ENCODE data around the gene TANGO2.

DNA sequence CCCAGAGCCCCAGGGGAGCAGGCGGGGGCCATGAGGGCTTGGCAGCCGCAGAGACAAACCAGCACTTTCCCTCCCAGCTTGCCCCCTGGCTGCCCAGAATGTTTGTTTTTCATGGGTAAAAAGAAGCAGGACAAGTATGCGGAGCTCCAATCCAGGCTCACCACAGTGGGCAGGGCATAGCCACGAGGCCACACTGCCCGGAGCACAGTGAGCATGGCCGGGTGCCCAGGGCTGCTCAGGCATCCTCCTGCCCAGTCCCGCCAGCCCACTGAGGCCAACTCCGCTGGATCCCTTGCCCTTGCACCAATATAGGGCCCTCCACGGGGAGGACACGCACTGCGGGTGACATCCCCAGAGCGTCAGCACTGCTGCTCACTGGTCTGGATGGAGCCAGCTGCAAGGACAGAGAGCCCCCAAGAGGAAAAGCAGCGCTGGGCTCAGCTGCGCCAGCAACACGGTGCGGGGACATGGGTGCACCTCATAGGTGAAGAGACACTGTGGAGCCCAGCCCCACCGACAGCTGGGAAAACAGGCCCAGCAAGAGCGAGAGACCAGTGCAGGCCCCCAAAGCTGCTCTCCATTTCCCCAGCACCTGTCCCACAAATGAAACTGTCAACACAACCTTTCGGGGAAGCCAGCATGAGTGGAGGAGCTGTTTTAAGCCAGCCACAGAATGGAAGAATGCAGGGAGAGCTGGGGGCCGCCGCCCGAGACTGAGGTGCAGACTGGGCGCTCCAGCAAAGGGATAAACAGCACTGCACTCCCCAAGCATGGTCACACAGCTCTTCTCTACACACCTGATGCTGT lies 29.1 kb upstream of the TANGO2 start:
- TF ChIP-seq, protein P1, sequence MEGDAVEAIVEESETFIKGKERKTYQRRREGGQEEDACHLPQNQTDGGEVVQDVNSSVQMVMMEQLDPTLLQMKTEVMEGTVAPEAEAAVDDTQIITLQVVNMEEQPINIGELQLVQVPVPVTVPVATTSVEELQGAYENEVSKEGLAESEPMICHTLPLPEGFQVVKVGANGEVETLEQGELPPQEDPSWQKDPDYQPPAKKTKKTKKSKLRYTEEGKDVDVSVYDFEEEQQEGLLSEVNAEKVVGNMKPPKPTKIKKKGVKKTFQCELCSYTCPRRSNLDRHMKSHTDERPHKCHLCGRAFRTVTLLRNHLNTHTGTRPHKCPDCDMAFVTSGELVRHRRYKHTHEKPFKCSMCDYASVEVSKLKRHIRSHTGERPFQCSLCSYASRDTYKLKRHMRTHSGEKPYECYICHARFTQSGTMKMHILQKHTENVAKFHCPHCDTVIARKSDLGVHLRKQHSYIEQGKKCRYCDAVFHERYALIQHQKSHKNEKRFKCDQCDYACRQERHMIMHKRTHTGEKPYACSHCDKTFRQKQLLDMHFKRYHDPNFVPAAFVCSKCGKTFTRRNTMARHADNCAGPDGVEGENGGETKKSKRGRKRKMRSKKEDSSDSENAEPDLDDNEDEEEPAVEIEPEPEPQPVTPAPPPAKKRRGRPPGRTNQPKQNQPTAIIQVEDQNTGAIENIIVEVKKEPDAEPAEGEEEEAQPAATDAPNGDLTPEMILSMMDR (IDR thresholded peaks at IDR 0.05 in 2 of 3, conservative IDR thresholded peaks at IDR 0.05 in 1 of 3; ENCODE audit: insufficient read depth in 2 of 3, low read depth in 1 of 3, low read length in 3 of 3): peak in 1 of 3 experiments; percentile 18; a peak in 1 of 6 replicates
- TF ChIP-seq CBX3 (IDR thresholded peaks at IDR 0.05; ENCODE audit: borderline replicate concordance in 1 of 2, low read length in 2 of 2) (no peak), EGR1 (conservative IDR thresholded peaks at IDR 0.05) (no peak)
- TF ChIP-seq, protein P2, sequence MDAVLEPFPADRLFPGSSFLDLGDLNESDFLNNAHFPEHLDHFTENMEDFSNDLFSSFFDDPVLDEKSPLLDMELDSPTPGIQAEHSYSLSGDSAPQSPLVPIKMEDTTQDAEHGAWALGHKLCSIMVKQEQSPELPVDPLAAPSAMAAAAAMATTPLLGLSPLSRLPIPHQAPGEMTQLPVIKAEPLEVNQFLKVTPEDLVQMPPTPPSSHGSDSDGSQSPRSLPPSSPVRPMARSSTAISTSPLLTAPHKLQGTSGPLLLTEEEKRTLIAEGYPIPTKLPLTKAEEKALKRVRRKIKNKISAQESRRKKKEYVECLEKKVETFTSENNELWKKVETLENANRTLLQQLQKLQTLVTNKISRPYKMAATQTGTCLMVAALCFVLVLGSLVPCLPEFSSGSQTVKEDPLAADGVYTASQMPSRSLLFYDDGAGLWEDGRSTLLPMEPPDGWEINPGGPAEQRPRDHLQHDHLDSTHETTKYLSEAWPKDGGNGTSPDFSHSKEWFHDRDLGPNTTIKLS (IDR thresholded peaks at IDR 0.05; ENCODE audit: borderline replicate concordance, low read depth): no peak
- TF ChIP-seq, protein P3, sequence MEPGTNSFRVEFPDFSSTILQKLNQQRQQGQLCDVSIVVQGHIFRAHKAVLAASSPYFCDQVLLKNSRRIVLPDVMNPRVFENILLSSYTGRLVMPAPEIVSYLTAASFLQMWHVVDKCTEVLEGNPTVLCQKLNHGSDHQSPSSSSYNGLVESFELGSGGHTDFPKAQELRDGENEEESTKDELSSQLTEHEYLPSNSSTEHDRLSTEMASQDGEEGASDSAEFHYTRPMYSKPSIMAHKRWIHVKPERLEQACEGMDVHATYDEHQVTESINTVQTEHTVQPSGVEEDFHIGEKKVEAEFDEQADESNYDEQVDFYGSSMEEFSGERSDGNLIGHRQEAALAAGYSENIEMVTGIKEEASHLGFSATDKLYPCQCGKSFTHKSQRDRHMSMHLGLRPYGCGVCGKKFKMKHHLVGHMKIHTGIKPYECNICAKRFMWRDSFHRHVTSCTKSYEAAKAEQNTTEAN (CRISPR knock-in tag; IDR thresholded peaks at IDR 0.05): no peak

All from K562 (cell line).